Measurements from ENCODE around the gene ACIN1.

GRCh38 chr14:23130871-23131270, 35.9 kb upstream of the ACIN1 start:
- no peak for TF ChIP-seq CTCF (conservative IDR thresholded peaks at IDR 0.05)
- no peak for TF ChIP-seq EZH2 (IDR thresholded peaks at IDR 0.05; ENCODE audit: low read depth)
